ENCODE results near the gene PRKAG2.

- no peak for TF ChIP-seq CTCF (IDR thresholded peaks at IDR 0.05 in 8 of 11, conservative IDR thresholded peaks at IDR 0.05 in 3 of 11)
- TF ChIP-seq POLR2A (IDR thresholded peaks at IDR 0.05): no peak
- TF ChIP-seq POLR2AphosphoS5 (IDR thresholded peaks at IDR 0.05): no peak
Observed at GRCh38 chr7:151754688-151755130, 122.2 kb downstream of the PRKAG2 start.
